ENCODE measurements around the gene GNPTAB. TPM values are rescaled to one million over a fixed set of nuclear protein-coding genes. Genes with fewer than 3 reads are reported as not detected.

The GNPTAB gene
- total RNA-seq, 1 experiment from 2014 or later, result 26.5 TPM

DNA sequence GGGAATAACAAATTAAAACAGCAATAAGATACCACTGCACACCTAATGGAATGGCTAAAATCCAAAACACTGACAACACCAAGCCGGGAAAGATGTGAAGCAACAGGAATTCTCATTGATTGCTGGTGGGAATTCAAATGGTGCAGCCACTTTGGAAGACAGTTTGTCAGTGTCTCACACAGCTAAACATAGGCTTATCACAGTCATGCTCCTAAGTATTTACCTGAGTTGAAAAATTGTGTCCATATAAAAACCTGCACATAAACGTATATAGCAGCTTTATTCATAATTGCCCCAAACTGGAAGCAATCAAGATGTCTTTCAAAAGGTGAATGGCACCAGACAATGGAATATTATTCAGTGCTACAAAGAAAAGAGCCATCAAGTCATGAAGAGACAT lies 21.6 kb downstream of the GNPTAB start:
- no peak overlapping the region for H3K4me3 ChIP-seq
- TF ChIP-seq EZH2 (IDR thresholded peaks at IDR 0.05; ENCODE audit: low read depth), result no peak
- TF ChIP-seq, protein P1, sequence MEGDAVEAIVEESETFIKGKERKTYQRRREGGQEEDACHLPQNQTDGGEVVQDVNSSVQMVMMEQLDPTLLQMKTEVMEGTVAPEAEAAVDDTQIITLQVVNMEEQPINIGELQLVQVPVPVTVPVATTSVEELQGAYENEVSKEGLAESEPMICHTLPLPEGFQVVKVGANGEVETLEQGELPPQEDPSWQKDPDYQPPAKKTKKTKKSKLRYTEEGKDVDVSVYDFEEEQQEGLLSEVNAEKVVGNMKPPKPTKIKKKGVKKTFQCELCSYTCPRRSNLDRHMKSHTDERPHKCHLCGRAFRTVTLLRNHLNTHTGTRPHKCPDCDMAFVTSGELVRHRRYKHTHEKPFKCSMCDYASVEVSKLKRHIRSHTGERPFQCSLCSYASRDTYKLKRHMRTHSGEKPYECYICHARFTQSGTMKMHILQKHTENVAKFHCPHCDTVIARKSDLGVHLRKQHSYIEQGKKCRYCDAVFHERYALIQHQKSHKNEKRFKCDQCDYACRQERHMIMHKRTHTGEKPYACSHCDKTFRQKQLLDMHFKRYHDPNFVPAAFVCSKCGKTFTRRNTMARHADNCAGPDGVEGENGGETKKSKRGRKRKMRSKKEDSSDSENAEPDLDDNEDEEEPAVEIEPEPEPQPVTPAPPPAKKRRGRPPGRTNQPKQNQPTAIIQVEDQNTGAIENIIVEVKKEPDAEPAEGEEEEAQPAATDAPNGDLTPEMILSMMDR (conservative IDR thresholded peaks at IDR 0.05), result no peak
- DNase-seq, result no peak
- H3K9me2 ChIP-seq (ENCODE audit: insufficient read depth), result no peaks in the 10 kb centered on the region
- no peak overlapping the region for H3K4me2 ChIP-seq
- no peak overlapping the region for H2AFZ ChIP-seq
- no peaks in the 10 kb centered on the region for H3K36me3 ChIP-seq (ENCODE audit: low read depth)
- ChIA-PET POLR2A (ENCODE audit: unreplicated experiment) (no interaction called here), CTCF (no interaction called here)
- H3K79me2 ChIP-seq (ENCODE audit: low read depth), result 0 out of 2 replicates have a peak, but pooled peaks cover 8% of the 10 kb centered on the region
- H4K20me1 ChIP-seq (ENCODE audit: insufficient read depth), result no peaks in the 10 kb centered on the region; the same call in 1 of the 2 replicates
- H3K27ac ChIP-seq, result no peak overlapping the region
- no TSS peak for BruUV-seq (replicated peaks)
- intact Hi-C loops (cut with micrococcal nuclease; ENCODE audit: unreplicated experiment), result no loop called here
- H3K9me3 ChIP-seq (ENCODE audit: insufficient read depth, low read depth), result no peaks in the 10 kb centered on the region
- H3F3A ChIP-seq (ENCODE audit: insufficient read depth, low read depth), result no peaks in the 10 kb centered on the region
- H3K4me1 ChIP-seq (replicated peaks; ENCODE audit: insufficient read depth), result no peaks in the 10 kb centered on the region
- no peaks in the 10 kb centered on the region for H3K27me3 ChIP-seq (ENCODE audit: insufficient read depth, low read depth)

DNA sequence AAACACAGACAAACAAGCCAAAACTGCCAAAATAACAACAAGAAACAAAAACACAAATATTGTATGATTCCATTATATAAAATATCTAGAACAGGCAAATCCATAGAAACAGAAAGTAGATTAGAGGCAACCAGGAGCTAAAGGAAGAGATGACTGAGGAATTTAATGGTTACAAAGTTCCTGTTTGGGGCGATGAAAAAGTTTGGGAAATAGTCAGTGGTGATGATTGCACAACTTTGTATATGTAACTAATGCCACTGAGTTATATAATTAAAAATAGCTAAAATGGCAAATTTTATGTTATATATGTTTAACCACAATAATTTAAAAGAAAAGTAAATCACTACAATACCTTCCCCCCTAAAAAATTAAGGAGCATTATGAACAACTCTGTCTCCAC lies 24.5 kb downstream of the GNPTAB start:
- H3K9me3 ChIP-seq (ENCODE audit: insufficient read depth, low read depth), result no peaks in the 10 kb centered on the region
- no peaks in the 10 kb centered on the region for H3K27me3 ChIP-seq (ENCODE audit: insufficient read depth, low read depth)
- CTCF ChIA-PET, result no interaction called here
- H3K9me2 ChIP-seq (ENCODE audit: insufficient read depth), result no peaks in the 10 kb centered on the region
- no peak overlapping the region for H3K27ac ChIP-seq
- 0 out of 2 replicates have a peak, but pooled peaks cover 8% of the 10 kb centered on the region for H3K79me2 ChIP-seq (ENCODE audit: low read depth)
- H2AFZ ChIP-seq, result no peak overlapping the region
- no peaks in the 10 kb centered on the region for H3K36me3 ChIP-seq (ENCODE audit: low read depth)
- H3K4me1 ChIP-seq (replicated peaks; ENCODE audit: insufficient read depth), result no peaks in the 10 kb centered on the region
- DNase-seq, result no peak
- no peak overlapping the region for H3K4me2 ChIP-seq
- no peaks in the 10 kb centered on the region; the same call in 1 of the 2 replicates for H4K20me1 ChIP-seq (ENCODE audit: insufficient read depth)
- H3K4me3 ChIP-seq, result no peak overlapping the region
- no peak for TF ChIP-seq EZH2 (IDR thresholded peaks at IDR 0.05; ENCODE audit: low read depth)
- TF ChIP-seq, protein P1 (conservative IDR thresholded peaks at IDR 0.05), result no peak
- intact Hi-C loops (cut with micrococcal nuclease; ENCODE audit: unreplicated experiment), result no loop called here
- BruUV-seq (replicated peaks), result no TSS peak
- no peaks in the 10 kb centered on the region for H3F3A ChIP-seq (ENCODE audit: insufficient read depth, low read depth)
- POLR2A ChIA-PET (ENCODE audit: unreplicated experiment), result no interaction called here

DNA sequence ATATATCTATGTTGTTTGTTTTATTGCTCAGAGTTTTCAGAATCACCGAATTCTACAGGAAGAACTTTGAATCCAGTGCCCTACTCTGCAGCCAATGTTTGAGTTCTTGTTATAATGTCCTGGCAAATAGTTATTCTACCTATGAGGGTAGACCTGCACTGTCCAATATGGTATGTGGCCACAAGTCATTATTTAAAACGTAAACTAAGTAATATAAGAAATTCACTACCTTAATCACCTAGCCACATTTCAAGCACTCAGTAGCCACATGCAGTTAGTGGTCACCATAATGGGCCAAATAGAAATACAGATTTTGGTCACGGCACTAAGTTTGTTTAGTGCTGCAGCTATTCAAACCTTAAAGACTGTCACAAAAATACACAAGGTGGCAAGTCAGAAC lies 26.4 kb downstream of the GNPTAB start:
- Histone ChIP-seq H3K27me3 (ENCODE audit: insufficient read depth, low read depth) (no peaks in the 10 kb centered on the region), H3K36me3 (ENCODE audit: low read depth) (no peaks in the 10 kb centered on the region), H2AFZ (no peak overlapping the region), H3K4me2 (no peak overlapping the region), H3K9me2 (ENCODE audit: insufficient read depth) (no peaks in the 10 kb centered on the region), H3F3A (ENCODE audit: insufficient read depth, low read depth) (no peaks in the 10 kb centered on the region), H3K9me3 (ENCODE audit: insufficient read depth, low read depth) (no peaks in the 10 kb centered on the region), H3K27ac (no peak overlapping the region), H3K4me1 (replicated peaks; ENCODE audit: insufficient read depth) (no peaks in the 10 kb centered on the region), H3K4me3 (no peak overlapping the region), H3K79me2 (ENCODE audit: low read depth) (0 out of 2 replicates have a peak, but pooled peaks cover 8% of the 10 kb centered on the region), H4K20me1 (ENCODE audit: insufficient read depth) (no peaks in the 10 kb centered on the region; the same call in 1 of the 2 replicates)
- POLR2A ChIA-PET (ENCODE audit: unreplicated experiment), result no interaction called here
- no peak for TF ChIP-seq EZH2 (IDR thresholded peaks at IDR 0.05; ENCODE audit: low read depth)
- TF ChIP-seq, protein P1 (conservative IDR thresholded peaks at IDR 0.05), result no peak
- CTCF ChIA-PET, result no interaction called here
- no peak for DNase-seq
- intact Hi-C loops (cut with micrococcal nuclease; ENCODE audit: unreplicated experiment), result no loop called here
- no TSS peak for BruUV-seq (replicated peaks)

Data from PC-9 (cell line).